ENCODE results near the gene ALS2CL. TPM values are rescaled to one million over a fixed set of nuclear protein-coding genes. Genes with fewer than 3 reads are reported as not detected.

Gene ALS2CL
- total and polyA plus RNA-seq, 10 of the 15 experiments (the other 5 are each of a cell fraction or from before 2014, with no cell fraction given): 0.01 to 0.05 TPM; not detected in 8

- no peak for TF ChIP-seq SKIL (IDR thresholded peaks at IDR 0.05; ENCODE audit: low read depth, poor library complexity, severe bottlenecking)
- no peak for TF ChIP-seq MTA2 (IDR thresholded peaks at IDR 0.05; ENCODE audit: low read depth)
- no peak for TF ChIP-seq ATF7 (IDR thresholded peaks at IDR 0.05; ENCODE audit: low read depth)
- no peak for TF ChIP-seq SUZ12 (IDR thresholded peaks at IDR 0.05; ENCODE audit: unreplicated experiment)
- no peak for TF ChIP-seq ZNF217 (IDR thresholded peaks at IDR 0.05)
- no peak for TF ChIP-seq IRF3 (IDR thresholded peaks at IDR 0.05)
Measured at GRCh38 chr3:46721009-46721408, 27.5 kb upstream of the ALS2CL start (continued).

GRCh38 chr3:46719735-46720271 is 26.3 kb upstream of the ALS2CL start:
- BruUV-seq (replicated peaks): no TSS peak
- in situ Hi-C loops (cut with MboI) (loop anchor here (10.0 kb wide), 1 partner anchor 655 kb away; no protein-coding TSS in a partner anchor), intact Hi-C loops (cut with micrococcal nuclease; ENCODE audit: unreplicated experiment) (no loop called here)
- Histone ChIP-seq H3K79me2 (ENCODE audit: control insufficient read depth, insufficient read depth, low read length) (no peaks in the 10 kb centered on the region), H3K9ac (ENCODE audit: control insufficient read depth, insufficient read depth, low read length) (no peak overlapping the region), H2AFZ (ENCODE audit: control insufficient read depth, low read depth, low read length) (no peak overlapping the region), H3K4me3 (no peak overlapping the region), H4K20me1 (ENCODE audit: control insufficient read depth, insufficient read depth) (no peaks in the 10 kb centered on the region), H3K27me3 (replicated peaks in 1 of 2; ENCODE audit: control insufficient read depth in 2 of 2, insufficient read depth in 2 of 2, low read length in 1 of 2) (no peaks in the 10 kb centered on the region), H3K9me3 (replicated peaks; ENCODE audit: control insufficient read depth, insufficient read depth, low read length) (no peaks in the 10 kb centered on the region), H3K36me3 (ENCODE audit: control insufficient read depth in 2 of 2, insufficient read depth in 2 of 2, low read length in 1 of 2) (no peaks in the 10 kb centered on the region), H3K4me1 (ENCODE audit: control insufficient read depth, insufficient read depth, low read length) (no peaks in the 10 kb centered on the region), H3K4me2 (ENCODE audit: control insufficient read depth, insufficient read depth) (no peak overlapping the region), H3K27ac (ENCODE audit: control insufficient read depth, insufficient read depth) (no peak overlapping the region)
- CTCF ChIA-PET: no interaction called here
- no peak for FAIRE-seq
- SMC1A ChIA-PET (ENCODE audit: uncharacterized antibody, unreplicated experiment): interaction anchor here (0.5 to 1.1 kb wide), 2 partner anchors 26 to 189 kb away, joined by 3 read pairs; no protein-coding TSS in a partner anchor
- RAD21 ChIA-PET (ENCODE audit: unreplicated experiment): no interaction called here
- no peak for DNase-seq (ENCODE audit: low read depth, low spot score)
- TF ChIP-seq DPF2 (IDR thresholded peaks at IDR 0.05): no peak
- ATAC-seq: no peak
- POLR2A ChIA-PET: interaction anchor here (0.6 to 0.9 kb wide), 2 partner anchors 200 to 247 kb away, joined by 3 read pairs; no protein-coding TSS in a partner anchor
- 27% methylated on average over 4 of the region's 4 CpGs for WGBS (ENCODE audit: insufficient coverage, insufficient replicate concordance, low lambda C conversion rate, missing lambda C conversion rate)
